HEK293 (cell line): ENCODE measurements around the gene IL12RB1.

Experiments used
- CTCF ChIP-seq: fragments of 450-650 bp; formaldehyde crosslinking; IDR thresholded peaks from 2 replicates; pipeline ENCODE4 v1.5.1; 2016; ENCODE audit warnings: missing biosample characterization, missing genetic modification characterization
- MYNN ChIP-seq: fragments of 450-650 bp; formaldehyde crosslinking; IDR thresholded peaks from 2 replicates; pipeline ENCODE4 v1.5.1; 2016; ENCODE audit warnings: missing biosample characterization, missing genetic modification characterization, borderline replicate concordance
- PBX3 ChIP-seq: sonication (generic); formaldehyde crosslinking; IDR thresholded peaks from 2 replicates; pipeline ENCODE4 v1.8.1; 2022; ENCODE audit warnings: mild to moderate bottlenecking, moderate library complexity, missing genetic modification reagents
- TCF7L2 ChIP-seq: IDR thresholded peaks from 2 replicates; pipeline ENCODE4 v1.6.1; 2011; ENCODE audit warnings: low read depth, mild to moderate bottlenecking, inconsistent platforms, low read length, moderate library complexity, borderline replicate concordance
- ZNF221 ChIP-seq: fragments of 450-650 bp; formaldehyde crosslinking; IDR thresholded peaks from 2 replicates; pipeline ENCODE4 v1.5.1; 2017; ENCODE audit warnings: missing biosample characterization, missing genetic modification characterization, borderline replicate concordance
- ZNF23 ChIP-seq: fragments of 450-650 bp; formaldehyde crosslinking; IDR thresholded peaks from 2 replicates; pipeline ENCODE4 v1.5.1; 2016; ENCODE audit warnings: missing biosample characterization, missing genetic modification characterization, borderline replicate concordance
- ZNF571 ChIP-seq: fragments of 450-650 bp; formaldehyde crosslinking; IDR thresholded peaks from 2 replicates; pipeline ENCODE4 v1.5.0; 2017; ENCODE audit warnings: missing biosample characterization, missing genetic modification characterization
- TF ChIP-seq, protein P1 (sequence below): fragments of 450-650 bp; formaldehyde crosslinking; IDR thresholded peaks from 2 replicates; pipeline ENCODE4 v1.5.1; 2016; ENCODE audit warnings: missing biosample characterization, missing genetic modification characterization
- TF ChIP-seq, protein P2 (sequence below): fragments of 450-650 bp; formaldehyde crosslinking; IDR thresholded peaks from 2 replicates; pipeline ENCODE4 v1.5.1; 2016; ENCODE audit warnings: missing biosample characterization, missing genetic modification characterization

GRCh38 chr19:18014197-18014596, 72.5 kb downstream of the IL12RB1 start:
- TF ChIP-seq CTCF (tag by site-specific recombination) = no peak
- TF ChIP-seq, protein P1, sequence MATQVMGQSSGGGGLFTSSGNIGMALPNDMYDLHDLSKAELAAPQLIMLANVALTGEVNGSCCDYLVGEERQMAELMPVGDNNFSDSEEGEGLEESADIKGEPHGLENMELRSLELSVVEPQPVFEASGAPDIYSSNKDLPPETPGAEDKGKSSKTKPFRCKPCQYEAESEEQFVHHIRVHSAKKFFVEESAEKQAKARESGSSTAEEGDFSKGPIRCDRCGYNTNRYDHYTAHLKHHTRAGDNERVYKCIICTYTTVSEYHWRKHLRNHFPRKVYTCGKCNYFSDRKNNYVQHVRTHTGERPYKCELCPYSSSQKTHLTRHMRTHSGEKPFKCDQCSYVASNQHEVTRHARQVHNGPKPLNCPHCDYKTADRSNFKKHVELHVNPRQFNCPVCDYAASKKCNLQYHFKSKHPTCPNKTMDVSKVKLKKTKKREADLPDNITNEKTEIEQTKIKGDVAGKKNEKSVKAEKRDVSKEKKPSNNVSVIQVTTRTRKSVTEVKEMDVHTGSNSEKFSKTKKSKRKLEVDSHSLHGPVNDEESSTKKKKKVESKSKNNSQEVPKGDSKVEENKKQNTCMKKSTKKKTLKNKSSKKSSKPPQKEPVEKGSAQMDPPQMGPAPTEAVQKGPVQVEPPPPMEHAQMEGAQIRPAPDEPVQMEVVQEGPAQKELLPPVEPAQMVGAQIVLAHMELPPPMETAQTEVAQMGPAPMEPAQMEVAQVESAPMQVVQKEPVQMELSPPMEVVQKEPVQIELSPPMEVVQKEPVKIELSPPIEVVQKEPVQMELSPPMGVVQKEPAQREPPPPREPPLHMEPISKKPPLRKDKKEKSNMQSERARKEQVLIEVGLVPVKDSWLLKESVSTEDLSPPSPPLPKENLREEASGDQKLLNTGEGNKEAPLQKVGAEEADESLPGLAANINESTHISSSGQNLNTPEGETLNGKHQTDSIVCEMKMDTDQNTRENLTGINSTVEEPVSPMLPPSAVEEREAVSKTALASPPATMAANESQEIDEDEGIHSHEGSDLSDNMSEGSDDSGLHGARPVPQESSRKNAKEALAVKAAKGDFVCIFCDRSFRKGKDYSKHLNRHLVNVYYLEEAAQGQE = no peak
- no peak for TF ChIP-seq ZNF23 (tag by site-specific recombination)
- TF ChIP-seq ZNF571 (tag by site-specific recombination) = no peak
- TF ChIP-seq, protein P2, sequence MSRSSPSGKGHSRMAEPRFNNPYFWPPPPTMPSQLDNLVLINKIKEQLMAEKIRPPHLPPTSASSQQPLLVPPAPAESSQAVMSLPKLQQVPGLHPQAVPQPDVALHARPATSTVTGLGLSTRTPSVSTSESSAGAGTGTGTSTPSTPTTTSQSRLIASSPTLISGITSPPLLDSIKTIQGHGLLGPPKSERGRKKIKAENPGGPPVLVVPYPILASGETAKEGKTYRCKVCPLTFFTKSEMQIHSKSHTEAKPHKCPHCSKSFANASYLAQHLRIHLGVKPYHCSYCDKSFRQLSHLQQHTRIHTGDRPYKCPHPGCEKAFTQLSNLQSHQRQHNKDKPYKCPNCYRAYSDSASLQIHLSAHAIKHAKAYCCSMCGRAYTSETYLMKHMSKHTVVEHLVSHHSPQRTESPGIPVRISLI (tag by site-specific recombination) = no peak
- no peak for TF ChIP-seq ZNF221 (tag by site-specific recombination)
- TF ChIP-seq MYNN (tag by site-specific recombination) = no peak
- TF ChIP-seq PBX3 (CRISPR knock-in tag) = no peak
- TF ChIP-seq TCF7L2 = no peak
